ENCODE data around the gene ARL5A. TPM values are rescaled to one million over a fixed set of nuclear protein-coding genes. Genes with fewer than 3 reads are reported as not detected.

Gene ARL5A
- polyA plus RNA-seq, 2 of the 4 experiments (the other 2 are of a cell fraction): 28.4 to 29.5 TPM

DNA sequence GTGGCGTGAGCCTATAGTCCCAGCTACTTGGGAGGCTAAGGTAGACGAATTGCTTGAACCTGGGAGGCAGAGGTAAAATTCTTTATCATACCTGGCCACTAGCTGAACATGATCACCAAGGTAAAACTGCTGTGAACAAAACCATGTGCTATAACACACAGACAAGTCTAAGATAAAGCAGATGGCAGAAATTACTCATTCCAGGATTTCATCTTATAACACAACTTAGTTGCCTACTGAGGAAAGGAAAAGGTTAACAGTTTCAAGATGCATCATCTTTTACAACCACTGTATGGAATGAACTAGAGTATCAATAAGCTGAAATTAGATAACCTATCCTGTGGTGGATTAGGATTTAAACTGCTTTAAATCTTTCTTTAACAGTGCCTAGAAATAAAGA lies 8.3 kb downstream of the ARL5A start:
- WGBS (ENCODE audit: missing lambda C conversion rate): 91% methylated on average over 2 of the region's 2 CpGs
- POLR2A ChIA-PET: interaction anchor here (0.6 to 2.0 kb wide), 2 partner anchors 8 to 49 kb away, joined by 4 to 14 read pairs; partner anchors contain the start of gene ARL5A
- FAIRE-seq: no peak

DNA sequence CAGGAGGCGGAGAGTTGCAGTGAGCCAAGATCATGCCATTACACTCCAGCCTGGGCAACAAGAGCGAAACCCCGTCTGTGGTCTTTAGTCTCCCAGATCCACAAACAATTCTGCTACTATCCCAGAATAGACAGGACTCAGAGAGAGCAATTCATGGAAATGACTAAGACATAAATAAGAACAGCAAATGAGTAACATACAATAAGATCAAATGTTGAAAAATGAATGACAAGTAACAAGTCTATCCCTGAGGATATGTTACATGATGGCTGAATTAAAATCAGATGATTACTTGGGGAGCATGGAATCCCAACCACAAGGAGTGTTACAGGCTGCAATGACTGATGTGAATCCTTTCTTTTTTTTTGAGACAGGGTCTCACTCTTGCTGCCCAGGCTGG lies 10.3 kb downstream of the ARL5A start:
- Histone ChIP-seq H3K27ac (no peak overlapping the region), H3K9me3 (no peaks in the 10 kb centered on the region), H3K4me1 (no peaks in the 10 kb centered on the region; the same call in 2 of the 3 replicates), H3K4me2 (no peak overlapping the region), H3K4me3 (no peak overlapping the region)
- ChIA-PET POLR2A (interaction anchor here (2.0 kb wide), 1 partner anchor 10 kb away, joined by 14 read pairs; the partner anchor contains the start of gene ARL5A), CTCF (no interaction called here)
- no peak for FAIRE-seq
- ATAC-seq: no peak
- TF ChIP-seq POLR2AphosphoS2 (conservative IDR thresholded peaks at IDR 0.05; ENCODE audit: low read length): no peak
- no peak for TF ChIP-seq CEBPB (IDR thresholded peaks at IDR 0.05)
- no peak for TF ChIP-seq POLR2A (IDR thresholded peaks at IDR 0.05; ENCODE audit: low read length)
- no peak for TF ChIP-seq CBX2 (IDR thresholded peaks at IDR 0.05; ENCODE audit: borderline replicate concordance, low read depth)
- no peak for TF ChIP-seq ESRRA (IDR thresholded peaks at IDR 0.05; ENCODE audit: borderline replicate concordance, low read length)
- TF ChIP-seq, protein P1, sequence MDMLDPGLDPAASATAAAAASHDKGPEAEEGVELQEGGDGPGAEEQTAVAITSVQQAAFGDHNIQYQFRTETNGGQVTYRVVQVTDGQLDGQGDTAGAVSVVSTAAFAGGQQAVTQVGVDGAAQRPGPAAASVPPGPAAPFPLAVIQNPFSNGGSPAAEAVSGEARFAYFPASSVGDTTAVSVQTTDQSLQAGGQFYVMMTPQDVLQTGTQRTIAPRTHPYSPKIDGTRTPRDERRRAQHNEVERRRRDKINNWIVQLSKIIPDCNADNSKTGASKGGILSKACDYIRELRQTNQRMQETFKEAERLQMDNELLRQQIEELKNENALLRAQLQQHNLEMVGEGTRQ (IDR thresholded peaks at IDR 0.05): no peak
- TF ChIP-seq HOXB13 (CRISPR knock-in tag; IDR thresholded peaks at IDR 0.05; ENCODE audit: low read depth): no peak
- TF ChIP-seq, protein P2, sequence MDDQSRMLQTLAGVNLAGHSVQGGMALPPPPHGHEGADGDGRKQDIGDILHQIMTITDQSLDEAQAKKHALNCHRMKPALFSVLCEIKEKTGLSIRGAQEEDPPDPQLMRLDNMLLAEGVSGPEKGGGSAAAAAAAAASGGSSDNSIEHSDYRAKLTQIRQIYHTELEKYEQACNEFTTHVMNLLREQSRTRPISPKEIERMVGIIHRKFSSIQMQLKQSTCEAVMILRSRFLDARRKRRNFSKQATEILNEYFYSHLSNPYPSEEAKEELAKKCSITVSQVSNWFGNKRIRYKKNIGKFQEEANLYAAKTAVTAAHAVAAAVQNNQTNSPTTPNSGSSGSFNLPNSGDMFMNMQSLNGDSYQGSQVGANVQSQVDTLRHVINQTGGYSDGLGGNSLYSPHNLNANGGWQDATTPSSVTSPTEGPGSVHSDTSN (IDR thresholded peaks at IDR 0.05): no peak
- TF ChIP-seq EHF (CRISPR knock-in tag; IDR thresholded peaks at IDR 0.05): no peak
- no peak for TF ChIP-seq KDM1A (IDR thresholded peaks at IDR 0.05; ENCODE audit: low read depth)
- TF ChIP-seq, protein P3, sequence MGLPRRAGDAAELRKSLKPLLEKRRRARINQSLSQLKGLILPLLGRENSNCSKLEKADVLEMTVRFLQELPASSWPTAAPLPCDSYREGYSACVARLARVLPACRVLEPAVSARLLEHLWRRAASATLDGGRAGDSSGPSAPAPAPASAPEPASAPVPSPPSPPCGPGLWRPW (IDR thresholded peaks at IDR 0.05): no peak
- no peak for TF ChIP-seq CHD4 (IDR thresholded peaks at IDR 0.05; ENCODE audit: borderline replicate concordance)
- TF ChIP-seq, protein P4, sequence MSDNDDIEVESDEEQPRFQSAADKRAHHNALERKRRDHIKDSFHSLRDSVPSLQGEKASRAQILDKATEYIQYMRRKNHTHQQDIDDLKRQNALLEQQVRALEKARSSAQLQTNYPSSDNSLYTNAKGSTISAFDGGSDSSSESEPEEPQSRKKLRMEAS (IDR thresholded peaks at IDR 0.05): no peak
- TF ChIP-seq HEYL (CRISPR knock-in tag; IDR thresholded peaks at IDR 0.05): no peak
- TF ChIP-seq RAD21 (conservative IDR thresholded peaks at IDR 0.05 in 1 of 2, IDR thresholded peaks at IDR 0.05 in 1 of 2): no peak
- TF ChIP-seq HOXA7 (CRISPR knock-in tag; IDR thresholded peaks at IDR 0.05): no peak
- TF ChIP-seq, protein P5, sequence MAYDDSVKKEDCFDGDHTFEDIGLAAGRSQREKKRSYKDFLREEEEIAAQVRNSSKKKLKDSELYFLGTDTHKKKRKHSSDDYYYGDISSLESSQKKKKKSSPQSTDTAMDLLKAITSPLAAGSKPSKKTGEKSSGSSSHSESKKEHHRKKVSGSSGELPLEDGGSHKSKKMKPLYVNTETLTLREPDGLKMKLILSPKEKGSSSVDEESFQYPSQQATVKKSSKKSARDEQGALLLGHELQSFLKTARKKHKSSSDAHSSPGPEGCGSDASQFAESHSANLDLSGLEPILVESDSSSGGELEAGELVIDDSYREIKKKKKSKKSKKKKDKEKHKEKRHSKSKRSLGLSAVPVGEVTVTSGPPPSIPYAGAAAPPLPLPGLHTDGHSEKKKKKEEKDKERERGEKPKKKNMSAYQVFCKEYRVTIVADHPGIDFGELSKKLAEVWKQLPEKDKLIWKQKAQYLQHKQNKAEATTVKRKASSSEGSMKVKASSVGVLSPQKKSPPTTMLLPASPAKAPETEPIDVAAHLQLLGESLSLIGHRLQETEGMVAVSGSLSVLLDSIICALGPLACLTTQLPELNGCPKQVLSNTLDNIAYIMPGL (CRISPR knock-in tag; IDR thresholded peaks at IDR 0.05; ENCODE audit: borderline replicate concordance): no peak
- no peak for TF ChIP-seq SREBF2 (IDR thresholded peaks at IDR 0.05)
- WGBS (ENCODE audit: missing lambda C conversion rate): 89% methylated on average over 3 of the region's 3 CpGs
- no peak for DNase-seq (ENCODE audit: low read depth in 1 of 2, low spot score in 1 of 2)

More for the DNA sequence above, 8.3 kb downstream of the ARL5A start:
- CTCF ChIA-PET: no interaction called here
- Histone ChIP-seq H3K4me1 (peaks cover 2% of the 10 kb centered on the region; the same call in 1 of the 3 replicates), H3K4me2 (no peak overlapping the region), H3K27ac (no peak overlapping the region), H3K9me3 (no peaks in the 10 kb centered on the region), H3K4me3 (no peak overlapping the region)
- ATAC-seq: no peak
- no peak for DNase-seq (ENCODE audit: low read depth in 1 of 2, low spot score in 1 of 2)
- TF ChIP-seq, protein P2 (IDR thresholded peaks at IDR 0.05): no peak
- no peak for TF ChIP-seq HEYL (CRISPR knock-in tag; IDR thresholded peaks at IDR 0.05)
- TF ChIP-seq, protein P1 (IDR thresholded peaks at IDR 0.05): no peak
- TF ChIP-seq POLR2AphosphoS2 (conservative IDR thresholded peaks at IDR 0.05; ENCODE audit: low read length): no peak
- no peak for TF ChIP-seq NR3C1 (IDR thresholded peaks at IDR 0.05)
- no peak for TF ChIP-seq RARB (CRISPR knock-in tag; IDR thresholded peaks at IDR 0.05)
- no peak for TF ChIP-seq ESRRA (IDR thresholded peaks at IDR 0.05; ENCODE audit: borderline replicate concordance, low read length)
- no peak for TF ChIP-seq CEBPB (IDR thresholded peaks at IDR 0.05)
- TF ChIP-seq SREBF2 (IDR thresholded peaks at IDR 0.05): no peak
- no peak for TF ChIP-seq MAFK (IDR thresholded peaks at IDR 0.05; ENCODE audit: partially characterized antibody)
- no peak for TF ChIP-seq RAD21 (conservative IDR thresholded peaks at IDR 0.05 in 1 of 2, IDR thresholded peaks at IDR 0.05 in 1 of 2)
- no peak for TF ChIP-seq RNF2 (IDR thresholded peaks at IDR 0.05; ENCODE audit: borderline replicate concordance, low read depth)
- no peak for TF ChIP-seq HOXB5 (CRISPR knock-in tag; IDR thresholded peaks at IDR 0.05)
- TF ChIP-seq RFX5 (IDR thresholded peaks at IDR 0.05): no peak
- TF ChIP-seq CBX2 (IDR thresholded peaks at IDR 0.05; ENCODE audit: borderline replicate concordance, low read depth): no peak
- TF ChIP-seq, protein P3 (IDR thresholded peaks at IDR 0.05): no peak

All from A549 (cell line).